HepG2 (cell line): Measurements from ENCODE around the gene ARHGDIA. TPM values are rescaled to one million over a fixed set of nuclear protein-coding genes. Genes with fewer than 3 reads are reported as not detected.

Source experiments
- ATAC-seq: fragments of 200-7000 bp; cut with Tn5 transposase; 3 replicates; pipeline ENCODE4 v1.9.1; 2020; ENCODE audit warnings: mild to moderate bottlenecking, moderate library complexity
- BruUV-seq: library from RNA; stranded (reverse); fragments of 400-500 nt; replicated peaks from 2 replicates; lab custom pipeline; 2021; lab: Mats Ljungman, UMichigan
- CTCF ChIA-PET: fragments of 300-600 bp; formaldehyde crosslinking; extraction: SDS; loops from one replicate; lab custom pipeline; 2021; ENCODE audit warnings: low total read pairs, inconsistent platforms, low intra/inter-chr PET ratio; lab: Yijun Ruan, JAX
- POLR2A ChIA-PET: fragments of 350-600 bp; sonication (Branson Sonifier 250); formaldehyde crosslinking; loops from one replicate; lab custom pipeline; 2020; ENCODE audit warnings: antibody characterized with exemption, inconsistent platforms; lab: Yijun Ruan, JAX
- DNase-seq: peaks from one replicate; pipeline ENCODE4 v3.0.0-alpha.2; 2015; ENCODE audit warnings: low spot score
- FAIRE-seq: peaks from 3 replicates; lab custom pipeline; 2011; peaks lifted over from hg19 to GRCh38; lab: Jason Lieb, UNC
- H2AFZ ChIP-seq: one replicate; pipeline ENCODE4 v1.6.1; 2011; ENCODE audit warnings: low read length, inconsistent platforms
- H3K27ac ChIP-seq: fragments of 300-600 bp; 3 replicates; pipeline ENCODE4 v1.8.0; 2011; ENCODE audit warnings: mixed run types, mild to moderate bottlenecking, mixed read lengths, low read length, inconsistent platforms; ENCODE audit not compliant: insufficient read depth; ENCODE audit errors: extremely low read length
- H3K27me3 ChIP-seq, 2 experiments: fragments of 200-600 bp in 1 of 2; 2 replicates in 1 of 2; 3 replicates in 1 of 2; pipeline versions ENCODE4 v1.6.0 to v1.8.0; 2011; ENCODE audit warnings: low read length in 2 of 2, mild to moderate bottlenecking in 2 of 2, moderate library complexity in 2 of 2, inconsistent platforms in 1 of 2; ENCODE audit not compliant: insufficient read depth in 2 of 2, control insufficient read depth in 1 of 2
- H3K36me3 ChIP-seq, 2 experiments: fragments of 200-600 bp in 1 of 2; replicated peaks in 1 of 2; 2 replicates in 1 of 2; 3 replicates in 1 of 2; pipeline versions ENCODE4 v1.5.1 to v1.8.0; 2011; ENCODE audit warnings: low read length in 2 of 2, inconsistent platforms in 1 of 2; ENCODE audit not compliant: insufficient read depth in 2 of 2, control insufficient read depth in 1 of 2
- H3K4me1 ChIP-seq: 2 replicates; pipeline ENCODE4 v1.5.1; 2012; ENCODE audit warnings: low read length, inconsistent platforms; ENCODE audit not compliant: insufficient read depth
- H3K4me2 ChIP-seq: 2 replicates; pipeline ENCODE4 v1.6.0; 2011; ENCODE audit warnings: low read depth, low read length, inconsistent platforms
- H3K4me3 ChIP-seq, 3 experiments: fragments of 200-600 bp in 1 of 3; sonication (generic), shearing (Covaris generic) in 1 of 3; replicated peaks in 1 of 3; 2 replicates each; pipeline ENCODE4 v1.5.1; 2011 to 2016; ENCODE audit warnings: low read length in 3 of 3, inconsistent platforms in 2 of 3, low read depth in 2 of 3, mild to moderate bottlenecking in 2 of 3, control low read depth in 1 of 3, mixed read lengths in 1 of 3; ENCODE audit not compliant: insufficient read depth in 1 of 3
- H3K79me2 ChIP-seq: one replicate; pipeline ENCODE4 v1.6.1; 2011; ENCODE audit warnings: low read length, inconsistent platforms; ENCODE audit not compliant: insufficient read depth
- H3K9ac ChIP-seq: 2 replicates; pipeline ENCODE4 v1.6.0; 2011; ENCODE audit warnings: mild to moderate bottlenecking, low read depth, low read length, inconsistent platforms; ENCODE audit not compliant: insufficient read depth
- H3K9me3 ChIP-seq: 2 replicates; pipeline ENCODE4 v1.5.1; 2012; ENCODE audit warnings: mild to moderate bottlenecking, low read length
- H4K20me1 ChIP-seq: 2 replicates; pipeline ENCODE4 v1.6.0; 2011; ENCODE audit warnings: inconsistent platforms, mild to moderate bottlenecking, low read length, moderate library complexity; ENCODE audit not compliant: insufficient read depth
- FLYWCH1 ChIP-seq: sonication (generic); formaldehyde crosslinking; IDR thresholded peaks from 2 replicates; pipeline ENCODE4 v1.8.1; 2023; ENCODE audit warnings: mild to moderate bottlenecking, missing genetic modification reagents
- JARID2 ChIP-seq: sonication (generic); formaldehyde crosslinking; IDR thresholded peaks from 2 replicates; pipeline ENCODE4 v1.8.1; 2023; ENCODE audit warnings: missing genetic modification reagents, inconsistent platforms; ENCODE audit not compliant: insufficient replicate concordance
- JUND ChIP-seq: sonication (generic); formaldehyde crosslinking; IDR thresholded peaks from 2 replicates; pipeline ENCODE4 v1.8.0; 2022; ENCODE audit warnings: mild to moderate bottlenecking, missing genetic modification reagents
- MEF2D ChIP-seq: sonication (generic); formaldehyde crosslinking; IDR thresholded peaks from 2 replicates; pipeline ENCODE4 v1.5.1; 2020; ENCODE audit warnings: mild to moderate bottlenecking, missing genetic modification reagents
- NR2F1 ChIP-seq, 2 experiments: fragments of 450-650 bp in 1 of 2; formaldehyde crosslinking in 1 of 2; IDR thresholded peaks; 2 replicates each; pipeline versions ENCODE4 v1.5.0 to v1.6.1; 2016 to 2020; ENCODE audit warnings: mild to moderate bottlenecking in 1 of 2, missing compliant biosample characterization in 1 of 2, missing genetic modification reagents in 1 of 2, moderate library complexity in 1 of 2
- ONECUT2 ChIP-seq: sonication (generic); formaldehyde crosslinking; IDR thresholded peaks from 2 replicates; pipeline ENCODE4 v1.4.0; 2020; ENCODE audit warnings: missing genetic modification reagents
- SRSF9 ChIP-seq: fragments of 200-400 bp; formaldehyde crosslinking; IDR thresholded peaks from 2 replicates; pipeline ENCODE4 v1.6.1; 2018; ENCODE audit warnings: borderline replicate concordance, mild to moderate bottlenecking, low read depth, low read length; ENCODE audit not compliant: insufficient read depth, poor library complexity, severe bottlenecking
- TRIM24 ChIP-seq: sonication (generic); formaldehyde crosslinking; IDR thresholded peaks from 2 replicates; pipeline ENCODE4 v1.8.0; 2022; ENCODE audit warnings: mild to moderate bottlenecking, missing genetic modification reagents
- WIZ ChIP-seq: sonication (generic); formaldehyde crosslinking; IDR thresholded peaks from 2 replicates; pipeline ENCODE4 v1.5.1; 2020; ENCODE audit warnings: mild to moderate bottlenecking, missing genetic modification reagents
- ZBTB20 ChIP-seq: sonication (generic); formaldehyde crosslinking; IDR thresholded peaks from 2 replicates; pipeline ENCODE4 v1.8.1; 2023; ENCODE audit warnings: missing genetic modification reagents, low read depth, mild to moderate bottlenecking, borderline replicate concordance
- ZNF720 ChIP-seq: sonication (generic); formaldehyde crosslinking; IDR thresholded peaks from 2 replicates; pipeline ENCODE4 v1.4.0; 2020; ENCODE audit warnings: missing genetic modification reagents
- WGBS: methylation state at CpG from one replicate; pipeline ENCODE4 v1.1.6; 2017; ENCODE audit warnings: low lambda C conversion rate; 5-methylcytosine and 5-hydroxymethylcytosine counted together
- in situ Hi-C: cut with HindIII; loops from 2 replicates; pipeline ENCODE4 v1.10.0; 2017; ENCODE audit warnings: low pct_unique_long_range_greater_than_20kb; ENCODE audit not compliant: extremely low pct_ligation_motif_present
- intact Hi-C: fragments of 100-400 bp; cut with micrococcal nuclease; formaldehyde crosslinking; loops from one replicate; pipeline ENCODE4 v1.10.0; 2022; ENCODE audit not compliant: unreplicated experiment
- polyA plus RNA-seq, 8 experiments: library from polyadenylated mRNA; depleted of rRNA in 3 of 8; stranded (reverse) in 7 of 8; unstranded in 1 of 8; fragments of >200 nt; fragmentation: Illumina TruSeq in 4 of 8; extraction: Trizol in 4 of 8; gene quantifications; 2 replicates each; pipeline versions ENCODE4 v1.2.1 to v1.2.3, GENCODE V29; 2011 to 2016; ENCODE audit warnings: low read depth in 4 of 8, missing spikeins in 1 of 8, mixed read lengths in 1 of 8; ENCODE audit not compliant: insufficient read depth in 1 of 8
- total RNA-seq, 5 experiments: library from RNA; depleted of rRNA; stranded (reverse); fragments of >200 nt; fragmentation: Illumina TruSeq; extraction: Trizol; gene quantifications; 2 replicates each; pipeline ENCODE4 v1.2.3, GENCODE V29; 2016; ENCODE audit warnings: low read depth in 1 of 5
- TF ChIP-seq, protein P1 (sequence below): sonication (generic); formaldehyde crosslinking; IDR thresholded peaks from 2 replicates; pipeline ENCODE4 v1.4.0; 2020; ENCODE audit warnings: missing genetic modification reagents, mild to moderate bottlenecking, borderline replicate concordance

Gene ARHGDIA
- total and polyA plus RNA-seq, 2 of the 13 experiments (the other 11 are each of a cell fraction or from before 2014, with no cell fraction given) = 40.0 to 64.0 TPM

DNA sequence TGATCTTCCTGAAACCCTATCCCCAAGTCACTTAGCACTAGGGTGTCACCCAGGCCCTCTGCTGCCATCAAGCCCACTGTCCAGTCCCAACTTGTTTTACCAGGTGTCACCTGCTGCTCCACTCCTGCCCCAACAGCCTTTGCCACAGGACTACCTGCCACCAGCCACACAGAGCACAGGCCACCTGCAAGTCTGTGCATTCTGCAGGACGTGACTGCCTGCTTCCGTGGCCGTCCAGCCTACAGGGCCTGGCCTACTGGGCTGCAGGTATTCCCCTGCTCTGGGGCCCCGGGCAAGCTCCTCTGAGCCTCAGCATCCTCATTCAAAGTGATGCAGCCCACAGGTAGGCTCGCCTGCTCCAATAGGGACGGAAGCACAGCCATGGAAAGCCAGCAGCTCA lies 41.3 kb downstream of the ARHGDIA start:
- ATAC-seq = no peak
- no peak overlapping the region for H3K27ac ChIP-seq
- no peak for FAIRE-seq
- no peaks in the 10 kb centered on the region for H3K9me3 ChIP-seq
- BruUV-seq = no TSS peak
- 100% methylated on average over 6 of the region's 6 CpGs for WGBS
- intact Hi-C loops = no loop called here
- H3K4me2 ChIP-seq = no peak overlapping the region
- no peak for DNase-seq
- no peak overlapping the region for H2AFZ ChIP-seq
- H4K20me1 ChIP-seq = no peaks in the 10 kb centered on the region; the same call in 1 of the 2 replicates
- TF ChIP-seq ZNF720 (CRISPR knock-in tag) (no peak), FLYWCH1 (CRISPR knock-in tag) (no peak), ONECUT2 (CRISPR knock-in tag) (no peak), ZBTB20 (CRISPR knock-in tag) (no peak), WIZ (CRISPR knock-in tag) (no peak), TRIM24 (CRISPR knock-in tag) (no peak), JUND (CRISPR knock-in tag) (no peak), JARID2 (no peak), MEF2D (CRISPR knock-in tag) (no peak), NR2F1 (CRISPR knock-in tag; IDR thresholded peaks at IDR 0.05) (no peak), SRSF9 (no peak)
- TF ChIP-seq, protein P1, sequence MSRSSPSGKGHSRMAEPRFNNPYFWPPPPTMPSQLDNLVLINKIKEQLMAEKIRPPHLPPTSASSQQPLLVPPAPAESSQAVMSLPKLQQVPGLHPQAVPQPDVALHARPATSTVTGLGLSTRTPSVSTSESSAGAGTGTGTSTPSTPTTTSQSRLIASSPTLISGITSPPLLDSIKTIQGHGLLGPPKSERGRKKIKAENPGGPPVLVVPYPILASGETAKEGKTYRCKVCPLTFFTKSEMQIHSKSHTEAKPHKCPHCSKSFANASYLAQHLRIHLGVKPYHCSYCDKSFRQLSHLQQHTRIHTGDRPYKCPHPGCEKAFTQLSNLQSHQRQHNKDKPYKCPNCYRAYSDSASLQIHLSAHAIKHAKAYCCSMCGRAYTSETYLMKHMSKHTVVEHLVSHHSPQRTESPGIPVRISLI (CRISPR knock-in tag) = no peak
- TF ChIP-seq, all 625 proteins: peak for 0
- peaks cover 46% of the 10 kb centered on the region for H3K4me1 ChIP-seq
- POLR2A ChIA-PET = no interaction called here
- peaks cover 19% of the 10 kb centered on the region for H3K79me2 ChIP-seq
- no peaks in the 10 kb centered on the region for H3K36me3 ChIP-seq
- no peaks in the 10 kb centered on the region; a peak in 2 of 5 replicates for H3K27me3 ChIP-seq
- H3K9ac ChIP-seq = no peak overlapping the region
- CTCF ChIA-PET = no interaction called here
- in situ Hi-C loops = no loop called here
- no peak overlapping the region for H3K4me3 ChIP-seq
